Sigmoid colon (tissue), 4 donors: ENCODE measurements around the gene TPX2.

Source experiments
- POLR2A ChIP-seq, 2 donors: fragments of 450-650 bp; IDR thresholded peaks; one replicate each; pipeline ENCODE4 v1.6.1; 2016; ENCODE audit warnings: antibody characterized with exemption in 2 of 2, mild to moderate bottlenecking in 2 of 2, moderate library complexity in 2 of 2
- POLR2AphosphoS5 ChIP-seq, 4 donors: sonication (generic); formaldehyde crosslinking; IDR thresholded peaks; one replicate each; pipeline ENCODE4 v1.6.1; 2017; ENCODE audit warnings: antibody characterized with exemption in 4 of 4
- TF ChIP-seq, protein P1 (sequence below), 4 experiments: fragments of 450-650 bp in 3 of 4; fragments of 200-600 bp in 1 of 4; IDR thresholded peaks; one replicate each; pipeline ENCODE4 v1.5.1; 2016 to 2019; ENCODE audit warnings: antibody characterized with exemption in 4 of 4, mild to moderate bottlenecking in 3 of 4, moderate library complexity in 2 of 4

DNA sequence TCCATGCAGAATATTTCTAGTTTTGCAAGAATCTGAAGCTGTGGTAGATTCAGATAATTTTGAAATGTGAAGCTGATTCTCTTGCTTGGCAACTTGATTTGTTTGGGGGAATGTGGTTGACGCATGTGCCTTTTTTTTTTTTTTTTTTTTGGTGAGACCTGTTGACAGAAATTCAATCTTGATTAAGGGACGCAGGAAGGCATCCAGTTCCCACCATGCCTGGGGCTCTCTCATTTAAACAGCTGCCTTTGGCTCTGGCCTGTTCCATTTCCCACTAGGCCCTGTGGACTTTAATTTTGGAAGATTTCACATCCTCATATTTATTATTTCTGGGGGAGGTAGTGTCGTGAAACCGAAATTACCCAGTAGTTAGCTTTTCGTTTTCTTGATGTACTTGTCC lies 8.6 kb downstream of the TPX2 start:
- TF ChIP-seq POLR2AphosphoS5 (IDR thresholded peaks at IDR 0.05) (no peak), POLR2A (IDR thresholded peaks at IDR 0.05) (no peak)
- TF ChIP-seq, protein P1, sequence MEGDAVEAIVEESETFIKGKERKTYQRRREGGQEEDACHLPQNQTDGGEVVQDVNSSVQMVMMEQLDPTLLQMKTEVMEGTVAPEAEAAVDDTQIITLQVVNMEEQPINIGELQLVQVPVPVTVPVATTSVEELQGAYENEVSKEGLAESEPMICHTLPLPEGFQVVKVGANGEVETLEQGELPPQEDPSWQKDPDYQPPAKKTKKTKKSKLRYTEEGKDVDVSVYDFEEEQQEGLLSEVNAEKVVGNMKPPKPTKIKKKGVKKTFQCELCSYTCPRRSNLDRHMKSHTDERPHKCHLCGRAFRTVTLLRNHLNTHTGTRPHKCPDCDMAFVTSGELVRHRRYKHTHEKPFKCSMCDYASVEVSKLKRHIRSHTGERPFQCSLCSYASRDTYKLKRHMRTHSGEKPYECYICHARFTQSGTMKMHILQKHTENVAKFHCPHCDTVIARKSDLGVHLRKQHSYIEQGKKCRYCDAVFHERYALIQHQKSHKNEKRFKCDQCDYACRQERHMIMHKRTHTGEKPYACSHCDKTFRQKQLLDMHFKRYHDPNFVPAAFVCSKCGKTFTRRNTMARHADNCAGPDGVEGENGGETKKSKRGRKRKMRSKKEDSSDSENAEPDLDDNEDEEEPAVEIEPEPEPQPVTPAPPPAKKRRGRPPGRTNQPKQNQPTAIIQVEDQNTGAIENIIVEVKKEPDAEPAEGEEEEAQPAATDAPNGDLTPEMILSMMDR (IDR thresholded peaks at IDR 0.05) = no peak
